Mucosa of gallbladder (tissue), 1 donor: ENCODE data around the gene WASF2. TPM values are rescaled to one million over a fixed set of nuclear protein-coding genes. Genes with fewer than 3 reads are reported as not detected.
A peak's percentile ranks its signal among the peaks of the same experiment; 100 is the strongest.
"Not testable (repeated sequence)": the region's sequence is repeated elsewhere in the genome, so short reads cannot be mapped to it uniquely, and the experiment has no call there.

Source experiments
- DNase-seq: peaks from one replicate; pipeline ENCODE4 v3.0.0-alpha.2; 2020; ENCODE audit warnings: low spot score
- total RNA-seq: library from RNA; stranded (reverse); gene quantifications from one replicate; pipeline ENCODE4 v1.2.1, GENCODE V29; 2021
- donor health status: DM: no; HTN: no; CAD: no.

The WASF2 gene
- total RNA-seq, 1 donor from 2014 or later, result 124 TPM

GRCh38 chr1:27496604-27497155, 6.7 kb upstream of the WASF2 start:
- DNase-seq, result no peak

- DNase-seq, result no peak
These were observed 2.8 kb upstream of the WASF2 start for GRCh38 chr1:27492796-27493195.

- peak; percentile 27 for DNase-seq
These were observed 2.1 kb upstream of the WASF2 start for GRCh38 chr1:27491748-27492700.

GRCh38 chr1:27489501-27489972, 430 bp downstream of the WASF2 start:
- no peak for DNase-seq

- no peak for DNase-seq
These were observed 1.7 kb downstream of the WASF2 start for GRCh38 chr1:27487966-27488884.

GRCh38 chr1:27485363-27485762, 4.6 kb downstream of the WASF2 start:
- DNase-seq, result no peak

- DNase-seq, result no peak
These were observed 6.3 kb downstream of the WASF2 start for GRCh38 chr1:27483659-27484058.

GRCh38 chr1:27481994-27482620, 7.9 kb downstream of the WASF2 start:
- DNase-seq, result no peak

GRCh38 chr1:27478098-27478497, 11.9 kb downstream of the WASF2 start:
- DNase-seq, result no peak

- DNase-seq, result no peak
These were observed 13.7 kb downstream of the WASF2 start for GRCh38 chr1:27476237-27476636.

- DNase-seq, result no peak
These were observed 14.2 kb downstream of the WASF2 start for GRCh38 chr1:27475720-27476119.

GRCh38 chr1:27473755-27474154, 16.2 kb downstream of the WASF2 start:
- no peak for DNase-seq

- DNase-seq, result not testable (repeated sequence)
These were observed 17.9 kb downstream of the WASF2 start for GRCh38 chr1:27472098-27472497.

- DNase-seq, result no peak
These were observed 18.5 kb downstream of the WASF2 start for GRCh38 chr1:27471477-27471876.

- DNase-seq, result no peak
These were observed 20.6 kb downstream of the WASF2 start for GRCh38 chr1:27469334-27469733.

- not testable (repeated sequence) for DNase-seq
These were observed 21.6 kb downstream of the WASF2 start for GRCh38 chr1:27468378-27468777.

- DNase-seq, result no peak
These were observed 24.9 kb downstream of the WASF2 start for GRCh38 chr1:27464926-27465647.

GRCh38 chr1:27463916-27464315, 26.1 kb downstream of the WASF2 start:
- not testable (repeated sequence) for DNase-seq

GRCh38 chr1:27458521-27458920, 31.4 kb downstream of the WASF2 start:
- not testable (repeated sequence) for DNase-seq

- DNase-seq, result peak; percentile 19
These were observed 34.7 kb downstream of the WASF2 start for GRCh38 chr1:27455139-27455811.
